HG02884 (cell line): Measurements from ENCODE around the gene ANGEL1.
A peak's percentile ranks its signal among the peaks of the same experiment; 100 is the strongest.

Experiments used
- ATAC-seq: cut with Tn5 transposase; IDR thresholded peaks from one replicate; pipeline ENCODE4 v1.9.1; 2021; ENCODE audit warnings: mild to moderate bottlenecking, moderate library complexity; ENCODE audit not compliant: unreplicated experiment

The ANGEL1 gene

GRCh38 chr14:76767681-76768656 is 44.7 kb downstream of the ANGEL1 start:
- ATAC-seq = peak; percentile 93

GRCh38 chr14:76765461-76765931 is 47.2 kb downstream of the ANGEL1 start:
- no peak for ATAC-seq

GRCh38 chr14:76763096-76764041 is 49.3 kb downstream of the ANGEL1 start:
- ATAC-seq = no peak

- ATAC-seq = no peak
Observed at GRCh38 chr14:76762411-76763095, 50.1 kb downstream of the ANGEL1 start.

GRCh38 chr14:76761960-76762410 is 50.7 kb downstream of the ANGEL1 start:
- no peak for ATAC-seq

- peak; percentile 90 for ATAC-seq
Observed at GRCh38 chr14:76761136-76761959, 51.3 kb downstream of the ANGEL1 start, which contains the start of gene VASH1. VASH1 (plus strand) TSS chr14:76761468; CDS start chr14:76762822, 1,354 bp downstream.

GRCh38 chr14:76760331-76761135 is 52.1 kb downstream of the ANGEL1 start:
- no peak for ATAC-seq

- no peak for ATAC-seq
Observed at GRCh38 chr14:76759589-76759988, 53.1 kb downstream of the ANGEL1 start.

GRCh38 chr14:76756371-76756750 is 56.3 kb downstream of the ANGEL1 start:
- ATAC-seq = no peak

- ATAC-seq = no peak
Observed at GRCh38 chr14:76755610-76756370, 56.9 kb downstream of the ANGEL1 start.

- ATAC-seq = no peak
Observed at GRCh38 chr14:76754586-76754985, 58.1 kb downstream of the ANGEL1 start.

- no peak for ATAC-seq
Observed at GRCh38 chr14:76753541-76754198, 59.0 kb downstream of the ANGEL1 start.

- ATAC-seq = no peak
Observed at GRCh38 chr14:76752744-76753143, 59.9 kb downstream of the ANGEL1 start.

GRCh38 chr14:76742966-76743365 is 69.7 kb downstream of the ANGEL1 start:
- ATAC-seq = no peak

GRCh38 chr14:76742185-76742584 is 70.5 kb downstream of the ANGEL1 start:
- no peak for ATAC-seq

- ATAC-seq = no peak
Observed at GRCh38 chr14:76741074-76741473, 71.6 kb downstream of the ANGEL1 start.
